Body of pancreas (tissue), 4 donors: ENCODE data around the gene PASK. TPM values are rescaled to one million over a fixed set of nuclear protein-coding genes. Genes with fewer than 3 reads are reported as not detected.

Experiments
- ATAC-seq: fragments of 150-250 bp; one replicate; pipeline ENCODE4 v1.9.1; 2016
- DNase-seq, 4 donors: peaks; one replicate each; pipeline ENCODE4 v3.0.0-alpha.2; 2019
- H3K27ac ChIP-seq, 4 donors: fragments of 200-600 bp; sonication (generic); 1 replicate in 3 of 4; 2 replicates in 1 of 4; pipeline versions ENCODE4 v1.5.1 to v1.6.1; 2016 to 2019; ENCODE audit warnings: mild to moderate bottlenecking in 1 of 4, mixed read lengths in 1 of 4, moderate library complexity in 1 of 4
- H3K27me3 ChIP-seq, 2 donors: fragments of 200-600 bp; sonication (generic); one replicate each; pipeline ENCODE4 v1.6.0; 2016; ENCODE audit warnings: mild to moderate bottlenecking in 1 of 2
- H3K36me3 ChIP-seq, 2 donors: fragments of 200-600 bp; sonication (generic); replicated peaks in 1 of 2; 2 replicates each; pipeline ENCODE4 v1.5.1; 2016; ENCODE audit warnings: low read depth in 2 of 2; ENCODE audit not compliant: insufficient read depth in 1 of 2
- H3K4me1 ChIP-seq: fragments of 200-600 bp; sonication (generic); one replicate; pipeline ENCODE4 v1.6.0; 2016
- H3K4me3 ChIP-seq, 2 donors: fragments of 200-600 bp; sonication (generic); 1 replicate in 1 of 2; 2 replicates in 1 of 2; pipeline ENCODE4 v1.5.1; 2016 to 2019
- H3K9me3 ChIP-seq, 3 donors: fragments of 200-600 bp; sonication (generic); 1 replicate in 2 of 3; 2 replicates in 1 of 3; pipeline ENCODE4 v1.5.1; 2016
- POLR2A ChIP-seq, 3 donors: fragments of 450-650 bp; IDR thresholded peaks; one replicate each; pipeline ENCODE4 v1.6.1; 2016; ENCODE audit warnings: antibody characterized with exemption in 3 of 3, mild to moderate bottlenecking in 2 of 3
- WGBS, 2 donors: methylation state at CpG; one replicate each; pipeline ENCODE4 v1.1.5; 2017; 5-methylcytosine and 5-hydroxymethylcytosine counted together
- intact Hi-C: fragments of 100-400 bp; cut with DNase I; formaldehyde crosslinking; loops from one replicate; pipeline ENCODE4 v1.15.1; 2023
- total RNA-seq, 2 donors: library from RNA; depleted of rRNA; stranded (reverse); fragments of >200 nt; gene quantifications; one replicate each; pipeline ENCODE4 v1.1.0, GENCODE V29; 2016
- TF ChIP-seq, protein P1 (sequence below), 7 experiments: fragments of 450-650 bp in 4 of 7; fragments of 200-600 bp in 3 of 7; sonication (generic) in 3 of 7; IDR thresholded peaks; one replicate each; pipeline ENCODE4 v1.5.1; 2016 to 2019; ENCODE audit warnings: antibody characterized with exemption in 7 of 7

PASK gene
- total RNA-seq, 2 donors from 2014 or later, result 7.5 to 15.8 TPM

DNA sequence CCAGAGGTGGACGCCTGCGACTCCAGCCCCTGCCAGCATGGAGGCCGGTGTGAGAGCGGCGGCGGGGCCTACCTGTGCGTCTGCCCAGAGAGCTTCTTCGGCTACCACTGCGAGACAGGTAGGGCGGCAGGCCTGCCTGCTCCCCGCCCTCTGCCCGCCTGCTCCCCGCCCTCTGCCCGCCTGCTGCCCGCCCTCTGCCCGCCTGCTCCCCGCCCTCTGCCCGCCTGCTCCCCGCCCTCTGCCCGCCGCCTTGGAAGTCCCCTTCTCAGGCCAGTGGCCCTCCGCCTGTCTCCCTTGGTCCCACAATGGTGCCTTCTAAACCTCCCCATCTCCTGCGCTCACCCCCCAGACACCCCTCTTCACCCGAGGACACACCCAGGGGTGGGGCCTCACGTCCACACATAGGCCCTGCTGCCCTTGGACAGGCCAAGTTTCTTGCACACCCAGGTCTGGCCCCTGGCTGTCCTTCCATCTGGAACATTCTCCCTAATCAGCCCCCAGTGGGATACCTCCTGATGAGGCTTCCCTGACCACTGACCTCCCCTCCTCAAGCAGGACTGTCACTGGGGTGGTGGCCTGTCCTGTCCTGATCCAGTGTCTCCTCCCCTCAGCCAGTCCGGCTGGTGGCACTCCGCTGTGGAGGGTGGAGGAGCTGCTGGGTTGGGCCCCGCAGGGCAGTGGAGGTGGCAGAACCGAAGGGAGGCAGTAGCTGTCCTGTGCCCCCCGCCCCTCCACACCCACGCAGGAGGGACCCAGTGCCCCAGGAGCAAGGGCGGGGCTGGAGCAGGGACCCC lies 85.1 kb downstream of the PASK start:
- Histone ChIP-seq H3K4me3 (peak overlapping the region in 1 of 2 donors; percentile 0), H3K4me1 (peaks cover 18% of the 10 kb centered on the region), H3K9me3 (no peaks in the 10 kb centered on the region), H3K27ac (peak overlapping the region in 2 of 4 donors; percentile 58 to 59), H3K27me3 (no peaks in the 10 kb centered on the region), H3K36me3 (no peaks in the 10 kb centered on the region)
- 19 to 33% methylated on average over 10 to 28 of the region's 32 CpGs for WGBS, 2 donors
- TF ChIP-seq, protein P1, sequence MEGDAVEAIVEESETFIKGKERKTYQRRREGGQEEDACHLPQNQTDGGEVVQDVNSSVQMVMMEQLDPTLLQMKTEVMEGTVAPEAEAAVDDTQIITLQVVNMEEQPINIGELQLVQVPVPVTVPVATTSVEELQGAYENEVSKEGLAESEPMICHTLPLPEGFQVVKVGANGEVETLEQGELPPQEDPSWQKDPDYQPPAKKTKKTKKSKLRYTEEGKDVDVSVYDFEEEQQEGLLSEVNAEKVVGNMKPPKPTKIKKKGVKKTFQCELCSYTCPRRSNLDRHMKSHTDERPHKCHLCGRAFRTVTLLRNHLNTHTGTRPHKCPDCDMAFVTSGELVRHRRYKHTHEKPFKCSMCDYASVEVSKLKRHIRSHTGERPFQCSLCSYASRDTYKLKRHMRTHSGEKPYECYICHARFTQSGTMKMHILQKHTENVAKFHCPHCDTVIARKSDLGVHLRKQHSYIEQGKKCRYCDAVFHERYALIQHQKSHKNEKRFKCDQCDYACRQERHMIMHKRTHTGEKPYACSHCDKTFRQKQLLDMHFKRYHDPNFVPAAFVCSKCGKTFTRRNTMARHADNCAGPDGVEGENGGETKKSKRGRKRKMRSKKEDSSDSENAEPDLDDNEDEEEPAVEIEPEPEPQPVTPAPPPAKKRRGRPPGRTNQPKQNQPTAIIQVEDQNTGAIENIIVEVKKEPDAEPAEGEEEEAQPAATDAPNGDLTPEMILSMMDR (IDR thresholded peaks at IDR 0.05), result no peak
- peak in 2 of 3 donors; percentile 56 to 74 for TF ChIP-seq POLR2A (IDR thresholded peaks at IDR 0.05)
- ATAC-seq (peak; percentile 86), DNase-seq (peak; percentile 65 to 78 (median 70))
- intact Hi-C loops, result no loop called here

DNA sequence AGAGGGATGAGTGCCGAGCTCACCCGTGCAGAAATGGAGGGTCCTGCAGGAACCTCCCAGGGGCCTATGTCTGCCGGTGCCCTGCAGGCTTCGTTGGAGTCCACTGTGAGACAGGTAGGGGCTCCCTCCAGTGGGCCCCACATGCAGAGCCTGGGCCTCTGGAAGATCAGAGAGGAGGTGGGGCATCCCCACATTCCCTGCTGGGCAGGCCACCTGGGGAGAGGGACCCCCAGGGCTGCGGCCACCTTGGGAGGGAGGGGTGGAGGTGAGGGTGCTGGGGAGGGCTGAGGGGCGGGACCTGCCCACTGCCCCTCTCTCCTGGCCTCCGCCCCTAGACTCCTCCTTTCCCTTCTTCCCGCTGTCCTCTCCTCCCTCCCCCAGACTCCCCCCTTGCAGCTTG lies 85.7 kb downstream of the PASK start:
- intact Hi-C loops, result no loop called here

DNA sequence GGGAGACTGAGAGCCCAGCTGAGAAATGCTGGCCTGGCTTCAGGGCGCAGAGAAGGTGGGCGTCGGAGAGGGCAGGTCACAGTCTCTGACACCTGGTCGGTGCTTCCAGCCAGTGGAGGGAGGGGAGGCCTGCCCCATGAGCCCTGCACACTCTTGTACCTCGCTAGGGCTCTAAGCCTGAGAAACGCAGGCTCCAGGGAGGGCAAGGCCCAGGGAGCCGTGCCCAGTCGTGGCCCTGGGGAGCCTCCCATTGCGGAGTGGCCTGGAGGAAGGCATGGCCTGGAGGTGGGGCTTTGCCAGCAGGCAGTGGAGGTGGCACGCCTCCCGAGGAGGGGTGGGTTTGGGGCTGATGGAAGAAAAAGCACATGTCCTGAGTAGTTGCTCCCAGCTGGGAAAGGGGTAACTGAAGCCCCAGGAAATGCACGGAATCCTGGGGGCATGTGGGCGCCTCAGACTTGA lies 86.2 kb downstream of the PASK start:
- WGBS, 2 donors, result 46 to 49% methylated on average over 8 to 13 of the region's 13 CpGs
- Histone ChIP-seq H3K27me3 (no peaks in the 10 kb centered on the region), H3K27ac (peak overlapping the region in 1 of 4 donors; percentile 39), H3K4me3 (no peak overlapping the region), H3K36me3 (no peaks in the 10 kb centered on the region), H3K4me1 (peaks cover 18% of the 10 kb centered on the region), H3K9me3 (no peaks in the 10 kb centered on the region)
- TF ChIP-seq, protein P1 (IDR thresholded peaks at IDR 0.05), result no peak
- TF ChIP-seq POLR2A (IDR thresholded peaks at IDR 0.05), result no peak
- intact Hi-C loops, result no loop called here
- no peak for ATAC-seq
- DNase-seq, result peak in 1 of 4 donors; percentile 23

More for the DNA sequence above, 85.7 kb downstream of the PASK start:
- Histone ChIP-seq H3K4me1 (peaks cover 18% of the 10 kb centered on the region), H3K36me3 (no peaks in the 10 kb centered on the region), H3K27me3 (no peaks in the 10 kb centered on the region), H3K4me3 (peak overlapping the region in 1 of 2 donors; percentile 0), H3K27ac (peak overlapping the region in 2 of 4 donors; percentile 58 to 59), H3K9me3 (no peaks in the 10 kb centered on the region)
- ATAC-seq, result peak; percentile 43
- no peak for TF ChIP-seq POLR2A (IDR thresholded peaks at IDR 0.05)
- TF ChIP-seq, protein P1 (IDR thresholded peaks at IDR 0.05), result peak in 1 of 7 experiments; percentile 31
- peak in 3 of 4 donors; percentile 21 to 37 (median 33) for DNase-seq
- 27 to 47% methylated on average over 2 to 8 of the region's 8 CpGs for WGBS, 2 donors

DNA sequence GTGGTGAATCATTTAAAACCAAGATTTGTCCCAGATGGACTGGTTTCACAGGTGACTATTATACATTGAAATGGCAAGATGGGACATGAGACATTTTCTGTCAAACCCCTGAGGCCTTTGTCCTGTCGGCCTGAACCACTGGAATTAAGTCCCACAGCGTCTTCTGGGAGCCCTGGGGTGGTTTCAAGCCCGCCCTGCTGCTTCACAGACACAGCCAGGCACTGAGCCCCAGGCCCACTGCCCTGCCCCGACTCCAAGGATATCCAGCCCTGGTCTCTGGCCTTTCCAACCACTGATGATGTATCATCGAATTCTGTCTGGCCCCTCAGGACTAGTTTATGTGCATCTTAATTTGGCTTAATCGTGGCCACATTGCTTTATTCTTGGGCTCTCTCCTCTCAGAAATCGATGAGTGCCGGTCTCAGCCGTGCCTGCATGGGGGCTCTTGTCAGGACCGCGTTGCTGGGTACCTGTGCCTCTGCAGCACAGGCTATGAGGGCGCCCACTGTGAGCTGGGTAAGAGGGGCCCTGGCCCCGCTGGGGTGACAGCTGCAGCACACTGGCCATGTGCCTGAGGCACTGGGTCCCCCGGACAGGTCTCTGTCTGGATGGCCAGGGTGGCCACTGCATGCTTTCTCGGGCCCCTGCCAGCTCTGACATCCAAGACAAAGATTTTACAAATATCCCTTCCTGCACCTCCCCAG lies 86.7 kb downstream of the PASK start:
- TF ChIP-seq POLR2A (IDR thresholded peaks at IDR 0.05), result no peak
- TF ChIP-seq, protein P1 (IDR thresholded peaks at IDR 0.05), result no peak
- peaks cover 18% of the 10 kb centered on the region for H3K4me1 ChIP-seq
- 77 to 80% methylated on average over 12 to 14 of the region's 15 CpGs for WGBS, 2 donors
- ATAC-seq, result no peak
- intact Hi-C loops, result no loop called here
- peak in 1 of 4 donors; percentile 10 for DNase-seq
- no peaks in the 10 kb centered on the region for H3K27me3 ChIP-seq
- no peaks in the 10 kb centered on the region for H3K9me3 ChIP-seq
- no peaks in the 10 kb centered on the region for H3K36me3 ChIP-seq
- H3K4me3 ChIP-seq, result no peak overlapping the region
- H3K27ac ChIP-seq, result peak overlapping the region in 1 of 4 donors; percentile 39
